ENCODE results near the gene NEMP2. TPM values are rescaled to one million over a fixed set of nuclear protein-coding genes. Genes with fewer than 3 reads are reported as not detected.

The NEMP2 gene
- total and polyA plus RNA-seq, 2 of the 8 experiments (the other 6 are each of a cell fraction or from before 2014, with no cell fraction given): 3.1 to 5.3 TPM

GRCh38 chr2:190561094-190561493, 26.6 kb upstream of the NEMP2 start:
- H2BK5ac ChIP-seq (ENCODE audit: low read depth, low read length): no peak overlapping the region
- no peaks in the 10 kb centered on the region for H3K23me2 ChIP-seq (ENCODE audit: low read depth, low read length)
- H3K4me2 ChIP-seq (ENCODE audit: insufficient read depth in 1 of 2, low read depth in 2 of 2, low read length in 2 of 2): no peak overlapping the region
- no peaks in the 10 kb centered on the region for H3K79me2 ChIP-seq (ENCODE audit: control insufficient read depth in 1 of 2, insufficient read depth in 2 of 2, low read length in 2 of 2)
- peaks cover 0 to 6% (median 4%) of the 10 kb centered on the region in 4 experiments; a peak in 4 of 7 replicates for H3K4me1 ChIP-seq (replicated peaks in 1 of 4; ENCODE audit: control insufficient read depth in 3 of 4, insufficient read depth in 4 of 4, low read length in 3 of 4)
- no peak overlapping the region for H4K5ac ChIP-seq (ENCODE audit: insufficient read length, low read depth, low read length)
- H3K56ac ChIP-seq (replicated peaks; ENCODE audit: insufficient read length, low read depth, low read length): no peak overlapping the region
- H3K18ac ChIP-seq (ENCODE audit: extremely low read depth, low read length): no peak overlapping the region
- no peak overlapping the region for H2BK120ac ChIP-seq (replicated peaks; ENCODE audit: low read depth, low read length)
- no peak overlapping the region for H3K23ac ChIP-seq (ENCODE audit: insufficient read length)
- no peaks in the 10 kb centered on the region for H3K79me1 ChIP-seq (ENCODE audit: low read depth, low read length)
- H3K4ac ChIP-seq (replicated peaks; ENCODE audit: insufficient read length, low read depth, low read length): no peak overlapping the region
- H3K27me3 ChIP-seq (replicated peaks in 1 of 4; ENCODE audit: control insufficient read depth in 3 of 4, extremely low read depth in 1 of 4, insufficient read depth in 3 of 4, low read length in 3 of 4): no peaks in the 10 kb centered on the region
- H3K9me3 ChIP-seq (ENCODE audit: insufficient read depth in 2 of 2, low read depth in 1 of 2, low read length in 1 of 2): no peaks in the 10 kb centered on the region
- DNase-seq (ENCODE audit: low read depth in 1 of 2, low spot score in 2 of 2) (no peak), FAIRE-seq (no peak)
- H3K27ac ChIP-seq (ENCODE audit: low read depth, low read length): no peak overlapping the region
- 95% methylated on average over 3 of the region's 3 CpGs; no CpG with 5 or more reads in 1 of the 2 experiments for WGBS, 2 experiments (ENCODE audit: extremely low coverage in 1 of 2, insufficient coverage in 1 of 2, insufficient read length in 1 of 2, insufficient replicate concordance in 2 of 2, low coverage in 1 of 2, low lambda C conversion rate in 2 of 2, missing lambda C conversion rate in 1 of 2)
- ChIA-PET CTCF (ENCODE audit: partially characterized antibody) (no interaction called here), POLR2A (ENCODE audit: partially characterized antibody) (no interaction called here)
- no peak overlapping the region for H2AFZ ChIP-seq (ENCODE audit: low read length)
- H2BK20ac ChIP-seq (ENCODE audit: low read length): no peak overlapping the region
- no peaks in the 10 kb centered on the region for H4K20me1 ChIP-seq (replicated peaks in 1 of 2; ENCODE audit: control insufficient read depth in 1 of 2, insufficient read depth in 2 of 2, low read length in 2 of 2)
- H3K4me3 ChIP-seq (ENCODE audit: extremely low read depth in 1 of 4, insufficient read depth in 2 of 4, low read depth in 3 of 4, low read length in 4 of 4): no peak overlapping the region
- no peak overlapping the region for H3K14ac ChIP-seq (ENCODE audit: insufficient read length)
- no peak overlapping the region for H4K91ac ChIP-seq (replicated peaks; ENCODE audit: insufficient read length, low read length)
- H2BK15ac ChIP-seq (ENCODE audit: low read length): no peak overlapping the region
- TF ChIP-seq CTCF (IDR thresholded peaks at IDR 0.05; ENCODE audit: control extremely low read depth in 1 of 3, insufficient read depth in 1 of 3, low read depth in 1 of 3, low read length in 3 of 3): no peak
- TF ChIP-seq POLR2A (IDR thresholded peaks at IDR 0.05; ENCODE audit: control extremely low read depth in 1 of 2, low read depth in 2 of 2, low read length in 2 of 2): no peak
- no peak for TF ChIP-seq BRCA1 (IDR thresholded peaks at IDR 0.05; ENCODE audit: low read depth, low read length)
- no peak for TF ChIP-seq RAD21 (IDR thresholded peaks at IDR 0.05 in 1 of 2, conservative IDR thresholded peaks at IDR 0.05 in 1 of 2; ENCODE audit: low read depth in 2 of 2, low read length in 2 of 2)
- no peak for TF ChIP-seq MAX (IDR thresholded peaks at IDR 0.05)
- TF ChIP-seq TBP (IDR thresholded peaks at IDR 0.05; ENCODE audit: low read depth, low read length): no peak
- no peak for TF ChIP-seq SP2 (IDR thresholded peaks at IDR 0.05; ENCODE audit: low read length)
- no peak overlapping the region; the same call in 1 of the 2 replicates for H2AK5ac ChIP-seq (ENCODE audit: low read depth, low read length)
- no peak overlapping the region for H3K9ac ChIP-seq (replicated peaks in 1 of 4; ENCODE audit: extremely low read depth in 1 of 4, low read depth in 3 of 4, low read length in 3 of 4)
- H2BK12ac ChIP-seq (ENCODE audit: low read depth, low read length): no peak overlapping the region
- H4K8ac ChIP-seq (ENCODE audit: extremely low read depth, insufficient read depth, low read length): no peak overlapping the region
- no peaks in the 10 kb centered on the region for H3K36me3 ChIP-seq (ENCODE audit: control insufficient read depth in 2 of 4, insufficient read depth in 4 of 4, low read length in 3 of 4)

Measured in H1 (cell line).